ENCODE data around the gene LECT2.

LECT2 gene

DNA sequence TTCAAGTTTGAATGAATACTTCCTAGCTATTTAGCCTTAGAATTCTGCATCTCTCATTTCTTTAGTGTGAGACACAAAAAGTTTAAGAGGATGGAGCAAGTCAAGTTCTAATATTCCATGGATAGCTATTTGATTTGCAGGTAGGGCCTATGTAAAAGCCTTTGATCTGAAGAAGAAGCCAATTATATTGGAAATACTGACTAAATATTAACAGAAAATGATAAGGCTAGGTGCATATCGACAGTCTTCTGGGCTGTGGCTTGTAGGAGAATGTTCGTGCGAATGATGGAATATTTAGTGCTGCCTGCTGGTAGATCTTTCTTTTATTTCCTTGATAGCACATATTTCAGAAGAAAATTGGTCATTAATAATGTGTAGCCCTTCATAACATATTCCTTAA, at the start of gene LECT2:
Gene LECT2, minus strand, starts transcription at position 85 of the 400 bp plus-strand sequence. CDS start 150 bp downstream, outside the sequence.
- DNase-seq (ENCODE audit: low read depth in 2 of 2), result no peak

GRCh38 chr5:136004436-136004835, 49.7 kb upstream of the LECT2 start:
- no peak for DNase-seq (ENCODE audit: low read depth in 2 of 2)

GRCh38 chr5:136001466-136001981, 46.7 kb upstream of the LECT2 start:
- no peak for DNase-seq (ENCODE audit: low read depth in 2 of 2)

DNA sequence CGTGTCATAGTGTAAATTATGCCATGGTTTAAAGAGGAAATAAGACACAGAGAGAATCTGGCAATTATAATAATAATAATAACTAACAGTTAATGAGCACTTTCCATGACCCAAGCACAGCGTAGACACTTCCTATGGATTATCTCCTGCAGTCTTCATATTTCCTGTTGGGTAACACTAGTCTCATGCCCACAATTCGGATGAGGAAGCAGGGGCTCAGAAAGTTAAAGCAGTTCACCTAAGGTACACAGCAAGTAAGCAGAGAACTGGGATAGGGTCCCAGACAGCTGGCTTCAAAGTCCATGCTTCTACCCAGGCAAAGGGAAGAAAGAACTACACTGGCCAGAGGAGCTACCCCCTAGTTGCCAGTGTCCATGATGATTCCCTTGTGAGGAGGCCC, 46.1 kb upstream of the LECT2 start:
- DNase-seq (ENCODE audit: low read depth in 2 of 2), result no peak

- DNase-seq (ENCODE audit: low read depth in 2 of 2), result no peak
These were observed 45.4 kb upstream of the LECT2 start for GRCh38 chr5:136000147-136000546.

DNA sequence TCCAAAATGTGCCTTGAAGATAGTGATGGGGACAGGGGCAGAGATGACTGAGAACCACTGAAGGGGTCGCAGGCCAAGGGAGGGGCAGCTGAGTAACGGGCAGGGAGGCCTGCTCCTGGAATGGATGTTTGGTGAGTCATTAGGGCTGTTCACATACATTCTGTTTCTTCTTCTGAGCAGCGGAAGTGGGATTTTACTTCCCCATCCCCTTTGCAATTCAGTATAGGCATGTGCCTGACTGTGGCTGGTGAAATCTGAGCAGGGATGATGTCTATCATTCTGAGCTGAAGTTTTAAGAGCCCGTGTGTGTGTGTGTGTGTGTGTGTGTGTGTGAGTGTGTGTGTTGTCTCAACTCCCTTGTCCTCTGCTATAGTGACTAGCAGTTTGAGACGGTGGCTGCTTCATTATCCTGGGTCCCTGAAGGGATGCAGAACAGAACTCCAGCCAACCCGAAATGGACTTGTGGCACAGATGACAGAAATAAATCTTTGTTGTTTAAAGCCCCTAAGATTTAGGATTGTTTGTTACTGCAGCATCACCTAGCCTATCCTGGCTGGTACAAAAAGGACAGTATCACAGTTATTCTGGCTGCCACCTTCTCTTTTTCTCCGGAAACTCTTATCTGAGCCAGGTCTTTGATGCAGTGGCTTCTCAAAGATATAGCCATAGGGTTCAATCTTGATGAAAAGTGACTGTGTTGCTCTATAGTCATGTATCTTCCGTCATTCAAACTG, 44.8 kb upstream of the LECT2 start:
- no peak for DNase-seq (ENCODE audit: low read depth in 2 of 2)

DNA sequence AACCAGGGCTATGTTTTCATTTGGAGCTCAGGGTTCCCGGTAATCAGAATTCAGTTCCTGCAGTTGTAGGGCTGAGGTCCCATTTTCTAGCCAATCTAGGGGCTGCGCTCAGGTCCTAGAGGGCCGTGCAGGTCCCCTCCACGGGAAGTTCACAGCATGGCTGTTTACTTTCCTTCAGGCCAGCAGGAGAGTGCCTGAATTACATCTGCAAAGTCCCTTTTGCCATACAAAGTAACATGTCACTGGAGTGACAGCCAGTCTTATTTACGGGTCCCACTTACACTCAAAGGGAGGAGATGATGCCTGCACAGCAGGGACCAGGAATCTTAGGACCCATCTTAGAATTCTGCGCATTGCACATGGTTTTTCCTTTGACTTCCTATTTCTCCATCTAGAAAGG, 44.1 kb upstream of the LECT2 start:
- no peak for DNase-seq (ENCODE audit: low read depth in 2 of 2)

- DNase-seq (ENCODE audit: low read depth in 2 of 2), result no peak
These were observed 43.0 kb upstream of the LECT2 start for GRCh38 chr5:135997673-135998335.

DNA sequence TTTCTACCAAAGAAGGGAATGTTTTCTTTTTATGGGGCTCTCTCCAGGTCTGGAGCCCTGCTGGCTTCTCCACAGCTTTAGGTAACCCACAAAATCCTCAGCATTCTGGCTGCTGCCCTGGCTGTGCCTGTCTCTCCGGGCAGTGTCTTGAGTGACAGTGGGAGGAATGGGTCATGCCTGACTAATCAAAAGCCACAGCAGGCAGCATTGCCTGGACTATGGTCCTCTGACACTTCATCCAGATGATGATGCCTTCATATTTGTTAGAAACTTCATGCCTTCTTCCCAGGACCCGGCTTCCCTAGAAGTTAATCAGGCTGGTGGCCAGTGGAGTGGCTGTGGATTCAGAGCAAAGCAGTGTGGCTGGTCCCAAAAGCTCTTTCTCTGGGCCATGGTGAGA, 41.8 kb upstream of the LECT2 start:
- DNase-seq (ENCODE audit: low read depth in 2 of 2), result no peak

GRCh38 chr5:135995976-135996375, 41.2 kb upstream of the LECT2 start:
- no peak for DNase-seq (ENCODE audit: low read depth in 2 of 2)

- no peak for DNase-seq (ENCODE audit: low read depth in 2 of 2)
These were observed 39.3 kb upstream of the LECT2 start for GRCh38 chr5:135993880-135994636.

DNA sequence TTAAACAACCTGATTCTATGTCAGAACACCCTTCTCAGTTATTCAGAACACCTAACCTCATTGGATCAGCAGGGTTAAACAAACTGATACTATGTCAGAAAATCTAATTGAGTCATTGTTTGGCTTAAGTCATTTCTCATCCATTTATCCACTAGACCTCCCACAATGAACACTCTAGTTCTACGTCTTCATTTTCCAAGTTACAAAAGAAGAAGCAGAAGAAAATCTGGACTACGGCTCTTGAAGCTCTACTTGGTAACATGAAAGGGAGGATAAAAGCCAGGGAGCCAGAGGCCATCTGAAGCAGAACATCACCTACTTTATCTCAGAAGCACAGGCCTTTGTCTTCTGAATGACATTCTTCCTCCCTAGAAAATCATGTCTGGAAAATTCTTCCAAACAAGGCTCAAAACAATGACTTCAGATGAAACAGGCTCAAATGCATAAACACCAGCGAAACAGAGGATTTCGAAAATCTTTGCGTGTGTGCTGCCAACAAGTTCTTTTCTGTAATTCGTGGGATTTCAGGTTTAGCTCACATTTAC, 38.6 kb upstream of the LECT2 start:
- no peak for DNase-seq (ENCODE audit: low read depth in 2 of 2)

GRCh38 chr5:135991429-135991828, 36.6 kb upstream of the LECT2 start:
- no peak for DNase-seq (ENCODE audit: low read depth in 2 of 2)

- DNase-seq (ENCODE audit: low read depth in 2 of 2), result no peak
These were observed 35.9 kb upstream of the LECT2 start for GRCh38 chr5:135990528-135991255.

GRCh38 chr5:135989686-135990085, 34.9 kb upstream of the LECT2 start:
- no peak for DNase-seq (ENCODE audit: low read depth in 2 of 2)

- DNase-seq (ENCODE audit: low read depth in 2 of 2), result no peak
These were observed 33.8 kb upstream of the LECT2 start for GRCh38 chr5:135988546-135988945.

GRCh38 chr5:135986891-135987401, 32.2 kb upstream of the LECT2 start:
- DNase-seq (ENCODE audit: low read depth in 2 of 2), result no peak

GRCh38 chr5:135986401-135986800, 31.6 kb upstream of the LECT2 start:
- DNase-seq (ENCODE audit: low read depth in 2 of 2), result no peak

- no peak for DNase-seq (ENCODE audit: low read depth in 2 of 2)
These were observed 31.2 kb upstream of the LECT2 start for GRCh38 chr5:135985951-135986350.

DNA sequence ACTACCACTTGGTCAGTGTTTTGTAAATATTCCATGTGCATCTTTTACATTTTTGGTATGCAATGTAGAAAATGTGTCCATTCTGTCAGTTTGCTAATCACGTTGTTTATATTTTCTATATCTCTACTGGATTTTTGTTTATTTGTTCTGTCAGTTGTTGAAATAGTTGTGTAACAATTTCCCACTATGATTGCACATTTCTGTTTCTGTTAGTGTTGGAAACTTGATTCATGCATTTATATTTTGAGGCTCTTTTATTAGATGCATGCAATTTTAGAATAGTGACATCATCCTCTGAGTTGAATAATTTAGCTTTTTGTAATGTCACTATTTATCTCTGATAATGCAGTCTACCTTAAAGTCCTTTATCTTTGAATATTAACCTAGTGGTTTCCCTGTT, 25.8 kb upstream of the LECT2 start:
- no peak for DNase-seq (ENCODE audit: low read depth in 2 of 2)

- DNase-seq (ENCODE audit: low read depth in 2 of 2), result no peak
These were observed 24.7 kb upstream of the LECT2 start for GRCh38 chr5:135979510-135979909.

Measured in stimulated activated CD8-positive, alpha-beta memory T cell treated with anti-CD3 and anti-CD28 coated beads, Interleukin-15, amount 100 ng/mL, for 4 hours (primary cell).